DMS 273 (cell line): Measurements from ENCODE around the gene KSR2.
"Not testable (repeated sequence)": the region's sequence is repeated elsewhere in the genome, so short reads cannot be mapped to it uniquely, and the experiment has no call there.

Experiments used
- DNase-seq: peaks from one replicate; lab custom pipeline; 2025; ENCODE audit not compliant: unreplicated experiment; lab: John Stamatoyannopoulos, UW

Gene KSR2

DNA sequence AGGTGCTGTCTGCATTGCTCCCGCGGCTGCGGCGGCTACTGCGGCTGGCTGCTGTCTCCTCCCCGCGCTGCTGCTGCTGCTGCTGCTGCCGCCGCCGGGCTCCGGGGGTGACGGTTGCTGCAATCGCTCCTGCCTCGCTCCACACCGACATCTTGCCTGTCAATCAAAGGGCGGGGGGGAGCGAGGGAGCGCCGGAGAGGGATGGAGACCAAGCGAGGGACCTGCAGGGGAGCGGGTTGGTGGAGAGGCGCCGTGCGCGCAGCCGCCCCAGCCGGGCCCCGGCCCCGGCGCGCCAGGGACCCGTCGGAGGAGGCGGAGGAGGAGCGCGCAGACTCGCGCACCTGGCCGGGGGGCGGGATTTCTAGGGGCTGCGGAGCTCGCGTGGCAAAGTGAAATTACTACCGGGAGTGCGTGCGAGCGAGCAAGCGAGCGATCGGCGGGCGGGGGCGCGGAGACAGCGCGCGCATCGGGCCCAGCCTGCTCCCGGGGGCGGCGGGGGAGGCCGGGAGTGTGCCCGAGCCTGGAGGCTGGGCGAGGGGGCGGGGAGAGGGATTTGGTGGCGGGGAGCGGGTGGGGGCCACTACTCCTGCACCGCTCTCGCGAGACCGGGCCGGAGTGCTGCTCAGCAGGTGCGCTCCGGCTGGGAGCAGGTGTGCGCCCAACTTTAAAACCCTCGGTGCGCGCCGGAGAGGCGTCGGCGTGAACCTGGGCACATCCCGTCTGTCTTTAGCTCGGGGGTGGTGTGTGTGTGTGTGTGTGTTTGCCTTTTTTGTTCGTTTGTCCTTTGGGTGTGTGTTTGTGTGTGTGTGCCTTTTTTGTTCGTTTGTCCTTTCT is at the start of gene KSR2:
Gene KSR2, minus strand, starts transcription at position 165 of the 834 bp plus-strand sequence. CDS start 735 bp downstream, outside the sequence.
- peak; percentile 91 for DNase-seq

DNA sequence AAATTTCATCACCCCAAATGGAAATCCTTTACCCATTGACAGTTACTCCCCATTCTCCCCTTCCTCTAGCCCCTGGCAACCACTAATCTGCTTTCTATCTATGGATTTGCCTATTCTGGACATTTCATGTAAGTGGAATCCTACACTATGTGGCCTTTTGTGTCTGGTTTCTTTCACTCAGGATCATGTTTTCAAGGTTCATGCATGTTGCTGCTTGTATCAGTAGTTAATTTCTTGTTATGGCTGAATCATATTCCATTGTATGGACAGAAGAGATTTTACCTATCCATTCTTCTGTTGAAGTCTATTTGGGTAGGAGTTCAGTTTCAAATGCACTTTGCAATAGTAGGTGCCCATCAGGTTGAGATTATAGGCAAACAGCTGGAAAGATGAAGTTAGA is 49.1 kb upstream of the KSR2 start:
- DNase-seq, result no peak

DNA sequence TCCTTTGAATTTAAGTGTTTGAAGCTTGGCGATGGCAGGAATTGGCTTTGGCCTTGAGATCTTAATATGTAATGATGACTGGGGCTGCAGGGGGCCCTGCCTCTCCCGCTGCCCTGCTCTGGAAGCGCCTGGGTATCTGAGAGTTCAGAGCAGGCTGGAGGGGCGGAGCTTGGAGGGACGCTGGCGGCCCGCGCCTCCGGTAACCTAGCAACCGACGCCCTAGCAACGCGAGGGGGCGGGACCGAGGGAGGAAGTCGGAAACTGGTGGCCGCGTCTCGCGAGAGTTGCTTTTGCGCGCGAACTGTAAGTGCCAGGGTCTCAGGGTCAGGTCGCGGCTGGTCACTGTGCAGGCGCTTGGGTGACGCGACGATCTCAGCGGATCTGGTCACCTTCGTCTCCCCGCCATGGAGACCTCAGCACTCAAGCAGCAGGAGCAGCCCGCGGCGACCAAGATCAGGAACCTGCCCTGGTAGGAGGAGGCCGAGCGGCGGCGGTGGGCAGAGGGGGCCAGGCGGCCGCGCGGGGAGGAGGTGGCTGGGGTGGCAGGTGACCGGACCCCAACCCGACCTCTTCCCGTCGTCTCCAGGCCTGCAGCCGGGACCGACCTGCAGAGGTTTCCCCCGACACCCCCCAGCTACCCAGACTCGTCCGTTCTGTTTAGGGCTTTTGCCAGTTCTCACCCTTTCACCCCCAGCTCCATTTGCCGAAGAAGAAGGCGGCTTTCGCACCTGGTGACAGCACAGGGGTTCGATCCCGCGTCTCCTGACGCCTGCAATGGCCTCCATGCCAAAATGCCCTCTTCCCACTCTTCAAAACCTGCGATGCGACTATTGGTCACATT is 47.9 kb upstream of the KSR2 start, which contains the start of gene RFC5:
Gene RFC5, plus strand, starts transcription at position 280 of the 841 bp plus-strand sequence. Its CDS starts 125 bp downstream, at position 405.
- DNase-seq, result peak; percentile 99

DNA sequence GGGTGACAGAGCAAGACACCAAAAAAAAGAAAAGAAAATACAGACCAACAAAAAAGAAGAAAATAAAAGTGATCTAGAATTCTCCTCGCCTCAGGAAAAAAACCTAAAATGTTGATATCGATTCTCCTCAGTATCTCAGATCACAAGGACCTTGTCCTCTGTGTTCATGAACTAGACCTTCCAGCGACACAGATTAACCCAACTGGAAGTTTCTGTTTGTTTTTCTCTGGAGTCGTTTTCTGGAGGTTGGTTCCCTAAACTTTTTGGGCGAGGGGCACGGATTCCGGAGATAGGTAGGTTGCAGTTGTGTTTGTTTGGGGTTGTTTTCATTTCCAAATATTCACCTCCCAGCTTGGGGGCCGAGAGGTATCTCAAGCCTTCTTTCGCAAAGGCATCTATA is 47.2 kb upstream of the KSR2 start:
- no peak for DNase-seq

DNA sequence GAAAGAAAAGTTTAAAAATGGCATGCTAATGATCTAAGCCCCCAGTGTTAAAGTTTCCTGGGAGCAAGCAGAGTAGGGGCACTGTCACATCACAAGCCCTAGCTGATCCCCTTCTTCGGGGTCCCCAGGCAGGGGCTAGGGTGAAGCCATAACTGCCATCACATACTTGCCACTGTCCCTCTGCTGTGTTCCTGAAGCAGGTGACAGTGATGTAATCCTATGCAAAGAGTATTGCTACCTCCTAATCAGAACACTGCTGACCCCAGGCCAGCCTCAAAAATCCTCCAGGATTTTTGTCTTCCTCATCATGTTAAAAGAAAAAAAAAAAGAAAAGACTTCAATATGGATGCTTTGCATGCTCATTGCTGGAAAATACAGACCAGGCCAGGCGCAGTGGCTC is 46.5 kb upstream of the KSR2 start:
- DNase-seq, result no peak

DNA sequence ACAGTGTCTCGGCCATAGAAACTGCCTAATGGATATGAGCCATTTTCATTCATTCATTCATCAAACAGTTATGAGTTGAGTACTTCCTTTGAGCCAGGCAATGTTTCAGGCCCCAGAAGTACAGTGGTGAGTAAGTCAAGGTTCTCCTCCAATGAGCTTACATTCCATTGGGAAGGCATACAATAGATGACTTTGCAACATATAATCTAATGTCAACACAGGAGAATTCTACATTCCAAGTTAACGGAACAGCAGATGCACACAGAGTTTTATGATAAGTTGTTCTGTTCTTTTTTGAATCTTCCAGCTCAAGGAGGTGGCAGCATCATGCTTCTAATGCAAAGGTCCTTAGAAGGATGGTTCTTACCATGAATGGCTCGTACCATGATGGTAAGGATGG is 44.5 kb upstream of the KSR2 start:
- DNase-seq, result no peak

DNA sequence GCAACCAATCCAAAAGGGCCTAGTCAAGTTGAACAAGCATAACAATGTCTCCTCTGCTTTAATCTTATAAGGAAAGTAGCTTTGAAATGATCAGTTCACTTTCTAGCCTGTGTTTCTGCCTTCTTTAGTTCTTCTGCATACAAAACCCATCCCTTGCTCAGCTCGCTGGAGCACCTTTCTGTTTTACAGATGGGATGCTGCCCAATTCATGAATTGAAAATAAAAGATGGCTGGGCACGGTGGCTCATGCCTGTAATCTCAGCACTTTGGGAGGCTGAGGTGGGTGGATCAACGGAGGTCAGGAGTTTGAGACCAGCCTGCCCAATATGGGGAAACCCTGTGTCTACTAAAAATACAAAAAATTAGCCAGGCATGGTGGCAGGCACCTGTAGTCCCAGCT is 43.2 kb upstream of the KSR2 start:
- no peak for DNase-seq

DNA sequence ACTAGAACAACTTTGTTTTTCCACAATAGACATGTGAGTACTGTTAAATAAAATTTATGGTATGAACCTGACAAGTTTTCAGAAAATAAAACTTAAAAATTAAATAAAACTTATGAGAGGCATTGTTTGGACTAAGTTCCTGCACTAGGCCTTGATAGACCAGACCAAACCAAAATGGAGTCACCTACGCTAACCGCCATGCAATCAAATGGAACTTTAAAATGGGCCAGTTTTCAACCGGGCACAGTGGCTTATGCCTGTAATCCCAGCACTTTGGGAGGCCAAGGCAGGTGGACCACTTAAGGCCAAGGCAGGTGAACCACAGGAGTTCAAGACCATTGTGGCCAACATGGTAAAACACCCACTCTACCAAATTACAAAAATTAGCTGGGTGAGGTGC is 42.6 kb upstream of the KSR2 start:
- DNase-seq, result no peak

DNA sequence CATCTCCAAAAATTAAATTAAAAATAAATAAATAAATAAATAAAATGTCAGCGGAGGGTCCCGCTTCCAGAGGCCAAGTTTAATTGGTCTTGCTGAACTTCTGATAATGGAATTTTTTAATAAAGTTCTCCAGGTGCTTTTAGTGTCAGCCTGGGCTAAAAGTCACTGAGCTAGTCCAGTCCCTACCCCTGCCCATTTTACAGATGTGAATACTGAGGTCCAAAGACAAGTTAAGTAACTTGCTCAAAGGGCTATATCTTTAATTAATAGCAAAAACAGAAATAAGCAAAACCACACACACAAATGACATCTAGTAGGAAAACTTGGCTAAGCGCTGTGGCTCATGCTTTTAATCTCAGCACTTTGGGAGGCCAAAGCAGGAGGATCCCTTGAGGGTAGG is 42.1 kb upstream of the KSR2 start:
- DNase-seq, result no peak

DNA sequence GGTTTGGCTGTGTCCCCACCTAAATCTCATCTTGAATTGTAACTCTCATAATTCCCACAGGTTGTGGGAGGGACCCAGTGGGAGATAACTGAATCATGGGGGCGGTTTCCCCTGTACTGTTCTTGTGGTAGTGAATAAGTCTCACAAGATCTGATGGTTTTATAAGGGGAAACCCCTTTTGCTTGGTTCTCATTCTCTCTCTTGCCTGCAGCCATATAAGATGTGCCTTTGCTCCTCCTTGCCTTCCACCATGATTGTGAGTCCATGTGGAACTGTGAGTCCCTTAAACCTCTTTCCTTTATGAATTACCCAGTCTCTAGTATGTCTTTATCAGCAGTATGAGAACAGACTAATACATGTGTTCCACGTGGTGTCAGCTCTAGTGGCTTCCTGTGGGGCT is 31.0 kb upstream of the KSR2 start:
- not testable (repeated sequence) for DNase-seq

DNA sequence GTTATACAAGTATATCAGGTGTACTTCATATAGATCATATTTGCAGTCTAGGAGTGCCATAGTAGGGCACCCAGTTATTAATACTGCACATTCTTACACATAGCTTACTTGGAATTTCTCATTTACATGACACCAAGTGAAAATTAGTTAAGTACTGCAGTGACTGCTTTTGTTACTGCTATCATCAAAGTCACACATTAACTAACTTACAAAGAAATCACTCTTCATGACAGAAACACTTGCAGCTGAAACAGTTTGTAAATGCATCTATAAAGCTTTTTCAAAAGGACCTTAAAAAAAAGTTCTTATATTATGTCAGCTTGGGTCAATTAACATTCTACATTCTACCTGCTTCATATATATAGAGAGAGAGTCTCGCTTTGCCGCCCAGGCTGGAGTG is 29.9 kb upstream of the KSR2 start:
- no peak for DNase-seq

DNA sequence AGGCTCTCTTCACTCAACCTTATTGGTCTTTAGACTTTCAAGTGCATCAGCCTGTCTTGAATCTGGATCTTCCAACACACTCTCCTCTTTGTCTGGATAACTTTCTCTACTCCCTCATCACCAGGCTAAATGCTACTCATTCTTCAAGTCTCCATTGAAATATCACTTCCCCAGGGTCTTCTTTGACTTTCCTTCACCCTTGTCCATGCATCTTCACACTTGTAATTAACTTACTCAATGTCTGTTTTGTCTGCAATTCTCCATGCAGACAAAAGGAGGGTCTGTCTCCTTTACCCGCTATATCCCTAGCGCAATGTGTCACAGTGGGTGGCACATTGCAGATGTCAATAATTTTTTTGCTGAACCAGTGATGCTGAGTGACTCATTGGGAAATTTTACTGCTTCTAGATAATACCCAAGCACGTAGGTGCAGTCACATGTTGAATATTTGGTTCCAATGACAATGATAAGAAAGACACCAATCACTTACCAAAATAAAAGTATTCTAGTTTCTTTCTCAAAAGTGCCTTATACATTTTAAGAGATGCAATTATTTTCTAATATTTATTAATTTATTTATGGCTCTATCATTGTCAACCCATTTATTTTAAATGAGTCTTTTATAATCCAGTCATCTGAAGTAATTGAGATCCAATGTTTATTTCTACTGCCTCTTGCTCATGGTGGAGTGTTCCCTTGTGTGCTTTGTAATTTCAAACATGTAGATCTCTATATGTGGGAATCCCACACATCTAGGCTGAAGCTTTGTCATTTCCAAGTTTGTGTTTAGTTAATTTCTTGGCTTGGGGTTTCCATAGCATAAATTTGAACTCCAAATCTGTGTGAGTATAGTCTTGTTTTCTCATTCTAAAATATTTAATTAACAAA is 26.0 kb upstream of the KSR2 start:
- DNase-seq, result no peak

DNA sequence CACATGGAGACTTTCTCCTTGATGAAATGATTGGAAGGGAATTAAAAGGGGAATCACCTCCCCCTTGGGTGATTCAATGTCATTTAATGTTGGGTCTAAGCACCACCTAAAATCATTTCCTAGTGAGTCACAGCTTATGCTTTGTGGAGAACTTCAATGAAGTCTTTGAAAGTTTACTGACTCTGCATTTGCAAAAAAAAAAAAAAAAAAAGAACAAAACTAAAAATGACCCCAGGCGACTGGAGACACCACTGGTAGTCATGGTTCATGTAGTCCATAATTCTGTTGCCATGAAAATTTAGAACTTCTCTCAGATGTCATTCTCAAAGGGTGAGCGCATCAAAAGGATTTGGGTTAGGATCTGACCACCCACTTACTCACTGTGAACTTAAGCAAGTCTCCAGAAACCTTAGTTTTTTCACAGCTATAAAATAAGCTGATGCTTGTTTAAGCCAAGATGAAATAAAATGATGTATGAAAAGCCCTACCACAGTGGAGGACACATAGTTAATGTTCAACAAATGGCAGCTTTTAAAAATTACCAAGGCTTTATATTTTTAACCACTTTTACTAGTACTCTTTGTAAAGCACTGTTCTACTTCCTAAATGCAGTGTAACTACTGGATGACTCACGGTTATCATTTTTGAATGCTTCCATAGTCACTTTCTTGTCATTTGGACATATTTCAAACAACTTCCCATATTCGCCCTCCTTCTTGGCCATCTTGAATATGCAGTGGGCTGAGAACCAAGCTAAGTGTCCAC is 18.1 kb upstream of the KSR2 start:
- DNase-seq, result no peak

DNA sequence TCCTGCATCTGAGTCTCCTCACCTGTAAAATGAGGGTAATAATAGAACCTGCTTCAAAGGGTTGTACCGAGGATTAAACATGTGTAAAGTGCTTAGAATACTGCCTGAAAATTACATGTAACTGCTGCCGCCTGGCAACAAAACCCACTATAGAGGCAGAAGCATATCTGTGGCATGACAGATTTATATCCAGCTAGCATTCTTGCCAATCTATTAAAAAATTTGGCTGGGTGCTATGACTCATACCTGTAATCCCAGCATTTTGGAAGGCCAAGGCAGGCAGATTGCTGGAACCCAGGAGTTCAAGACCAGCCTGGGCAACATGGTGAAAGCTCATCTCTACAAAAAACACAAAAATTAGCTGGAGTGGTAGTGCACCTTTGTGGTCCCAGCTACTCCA is 16.4 kb upstream of the KSR2 start:
- no peak for DNase-seq

DNA sequence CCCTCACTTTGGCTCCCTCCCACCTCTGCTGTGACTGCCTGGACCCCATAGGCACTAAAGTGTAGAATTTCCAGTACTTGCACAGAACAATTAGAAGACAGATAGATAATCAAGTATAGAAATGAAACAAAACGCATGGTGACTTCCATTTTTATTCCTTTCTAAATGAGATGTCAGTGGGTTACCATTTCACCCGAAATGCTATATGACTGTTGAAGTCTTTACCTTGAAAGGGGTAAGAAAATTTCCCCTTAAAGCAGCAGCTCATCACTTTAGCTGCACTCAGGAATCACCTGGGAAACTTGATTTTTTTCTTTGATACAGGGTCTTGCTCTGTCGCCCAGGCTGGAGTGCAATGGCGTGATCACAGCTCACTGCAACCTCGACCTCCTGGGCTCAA is 12.5 kb upstream of the KSR2 start:
- DNase-seq, result no peak

DNA sequence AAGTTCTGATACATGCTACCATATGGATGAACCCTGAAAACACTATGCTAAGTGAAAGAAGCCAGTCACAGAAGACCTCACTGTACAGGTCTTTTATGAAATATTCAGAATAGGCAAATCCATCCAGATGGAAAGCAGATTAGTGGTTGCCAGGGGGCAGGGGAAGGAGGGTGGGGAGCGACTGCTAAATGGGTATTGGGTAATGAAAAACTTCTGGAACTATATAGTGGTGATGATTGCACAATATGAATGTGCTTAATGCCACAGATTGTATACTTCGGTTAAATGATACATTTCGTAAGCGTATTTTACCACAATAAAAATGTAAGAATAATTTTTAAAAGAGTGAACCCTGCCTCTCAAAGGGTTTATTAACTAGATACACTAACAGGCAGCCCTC is 11.8 kb upstream of the KSR2 start:
- DNase-seq, result no peak

DNA sequence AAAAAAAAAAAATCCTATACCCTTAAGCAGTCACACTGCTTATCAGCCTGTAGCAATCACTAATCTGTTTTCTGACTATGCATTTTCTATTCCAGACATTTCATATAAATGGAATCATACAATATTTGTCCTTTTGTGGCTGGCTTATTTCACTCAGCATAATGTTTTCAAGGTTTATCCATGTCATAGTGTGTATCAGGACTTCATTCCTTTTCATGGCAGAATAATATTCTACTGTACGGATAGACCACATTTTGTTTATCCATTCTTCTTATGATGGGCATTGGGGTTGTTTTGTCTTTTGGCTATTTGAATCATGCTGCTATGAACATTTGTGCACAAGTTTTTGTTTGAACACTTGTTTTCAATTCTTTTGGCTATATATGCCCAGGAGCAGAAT is 8.6 kb upstream of the KSR2 start:
- DNase-seq, result no peak

DNA sequence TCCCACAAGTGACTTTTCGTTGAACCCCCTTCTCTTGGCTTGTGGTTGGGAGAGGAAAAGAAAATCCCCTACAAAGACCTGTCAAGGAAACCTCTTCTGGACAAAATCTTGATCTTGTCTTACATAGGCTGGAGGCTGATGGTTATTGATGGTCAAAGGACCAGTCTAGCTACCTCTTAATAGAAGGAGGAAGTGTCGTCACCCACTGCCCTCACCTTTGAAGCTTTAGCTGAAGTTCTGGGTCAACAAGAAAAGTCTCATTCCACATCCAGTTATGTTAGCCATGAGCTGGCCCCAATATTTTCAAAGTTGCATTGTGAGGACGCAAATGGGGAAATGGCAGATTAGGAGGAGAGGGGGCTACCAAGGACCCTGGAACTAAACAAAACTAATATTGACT is 6.2 kb upstream of the KSR2 start:
- no peak for DNase-seq

DNA sequence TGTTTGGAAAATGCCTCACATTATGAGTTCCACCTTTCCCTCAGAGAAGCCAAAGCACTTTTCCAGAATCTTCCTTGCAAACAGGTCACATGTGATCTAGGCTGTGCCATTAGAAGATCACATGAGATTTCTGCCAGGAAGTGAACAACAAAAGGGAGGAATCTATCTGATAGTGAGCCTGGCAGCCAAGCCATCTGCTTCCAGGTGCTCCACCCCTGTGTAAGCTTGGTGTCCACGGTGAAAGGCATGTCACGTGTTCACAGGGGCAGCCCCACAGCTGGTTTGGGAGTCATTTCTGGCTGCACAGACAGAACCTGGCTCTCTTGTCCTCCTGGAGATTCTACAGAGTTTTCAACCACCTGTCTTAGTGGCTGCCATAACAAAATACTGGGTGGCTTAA is 3.5 kb upstream of the KSR2 start:
- DNase-seq, result no peak

DNA sequence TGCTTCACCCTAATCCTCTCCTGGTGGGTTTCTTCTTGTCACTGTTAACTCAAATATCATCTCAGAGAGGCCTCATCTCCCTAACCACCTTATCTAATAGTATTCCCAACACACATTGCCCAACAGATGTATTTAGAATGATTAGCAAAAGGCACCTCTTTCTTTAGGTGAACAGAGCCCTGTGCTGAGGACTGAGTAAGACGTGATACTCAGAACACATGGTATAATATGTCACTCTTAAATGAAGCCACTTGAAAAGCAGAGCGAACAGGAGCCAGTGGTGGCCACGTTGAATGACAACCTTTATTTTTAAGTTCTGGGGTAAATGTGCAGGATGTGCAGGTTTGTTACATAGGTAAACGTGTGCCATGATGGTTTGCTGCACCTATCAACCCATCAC is 1.5 kb upstream of the KSR2 start:
- DNase-seq, result no peak
